ENCODE measurements around the gene COP1.
A peak's percentile ranks its signal among the peaks of the same experiment; 100 is the strongest.
"Not testable (repeated sequence)": the region's sequence is repeated elsewhere in the genome, so short reads cannot be mapped to it uniquely, and the experiment has no call there.

Gene COP1

DNA sequence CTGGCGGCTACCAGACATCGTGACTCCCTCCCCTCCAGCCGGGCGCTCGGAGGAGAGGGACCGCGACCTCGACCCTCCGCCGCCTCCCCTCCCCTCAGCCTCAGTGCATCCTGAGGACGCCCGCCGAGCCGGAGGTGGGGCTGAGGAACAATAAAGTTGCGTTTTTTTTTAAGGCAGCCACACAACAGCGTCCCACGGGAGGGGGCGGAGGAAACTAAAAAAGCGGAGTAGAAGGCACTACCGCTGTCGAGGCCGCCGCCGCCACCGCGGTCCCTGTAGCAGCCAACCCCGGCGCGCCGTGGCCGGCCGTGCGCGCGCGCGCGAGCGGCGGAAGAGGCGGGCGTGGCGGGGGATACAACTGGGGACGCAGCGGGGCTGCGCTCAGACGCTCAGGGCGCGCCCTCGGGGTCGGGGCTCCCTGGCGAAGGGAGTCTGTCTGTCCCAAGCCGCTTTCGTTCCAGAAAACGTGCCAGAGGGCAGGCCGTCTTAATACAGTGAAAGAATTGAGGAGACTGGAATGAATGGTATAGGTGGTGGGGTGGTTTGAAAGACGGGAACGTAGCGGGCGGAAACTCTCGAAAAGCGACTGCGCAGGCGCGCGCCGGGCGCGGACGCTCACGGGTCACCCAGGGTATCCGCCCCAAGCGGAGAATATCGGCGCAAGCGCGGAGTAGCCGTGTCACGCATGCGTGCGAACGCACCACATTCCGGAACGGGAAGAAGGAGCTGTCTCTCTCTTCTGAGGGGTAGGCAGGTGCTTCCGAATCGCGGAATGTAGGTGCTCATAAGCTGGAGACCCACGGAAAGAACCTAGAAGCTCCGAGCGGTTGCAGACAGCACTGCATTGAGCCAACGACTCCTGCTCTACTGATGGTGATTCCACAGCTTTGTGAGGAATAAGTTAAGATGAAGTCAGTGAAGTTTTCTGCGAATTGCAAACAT is at the start of gene COP1:
Gene COP1, minus strand, starts transcription at position 326 of the 942 bp plus-strand sequence. Its CDS starts 308 bp downstream, at position 18.
- DNase-seq (ENCODE audit: extremely low read depth, insufficient read length) = peak; percentile 99
- no peaks in the 10 kb centered on the region for H3K27me3 ChIP-seq (replicated peaks; ENCODE audit: control insufficient read depth, insufficient read depth, low read length)
- TF ChIP-seq, protein P1, sequence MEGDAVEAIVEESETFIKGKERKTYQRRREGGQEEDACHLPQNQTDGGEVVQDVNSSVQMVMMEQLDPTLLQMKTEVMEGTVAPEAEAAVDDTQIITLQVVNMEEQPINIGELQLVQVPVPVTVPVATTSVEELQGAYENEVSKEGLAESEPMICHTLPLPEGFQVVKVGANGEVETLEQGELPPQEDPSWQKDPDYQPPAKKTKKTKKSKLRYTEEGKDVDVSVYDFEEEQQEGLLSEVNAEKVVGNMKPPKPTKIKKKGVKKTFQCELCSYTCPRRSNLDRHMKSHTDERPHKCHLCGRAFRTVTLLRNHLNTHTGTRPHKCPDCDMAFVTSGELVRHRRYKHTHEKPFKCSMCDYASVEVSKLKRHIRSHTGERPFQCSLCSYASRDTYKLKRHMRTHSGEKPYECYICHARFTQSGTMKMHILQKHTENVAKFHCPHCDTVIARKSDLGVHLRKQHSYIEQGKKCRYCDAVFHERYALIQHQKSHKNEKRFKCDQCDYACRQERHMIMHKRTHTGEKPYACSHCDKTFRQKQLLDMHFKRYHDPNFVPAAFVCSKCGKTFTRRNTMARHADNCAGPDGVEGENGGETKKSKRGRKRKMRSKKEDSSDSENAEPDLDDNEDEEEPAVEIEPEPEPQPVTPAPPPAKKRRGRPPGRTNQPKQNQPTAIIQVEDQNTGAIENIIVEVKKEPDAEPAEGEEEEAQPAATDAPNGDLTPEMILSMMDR (IDR thresholded peaks at IDR 0.05; ENCODE audit: insufficient read depth, low read length, poor library complexity, severe bottlenecking) = no peak
- H3K36me3 ChIP-seq (ENCODE audit: control insufficient read depth, insufficient read depth, low read length) = no peaks in the 10 kb centered on the region
- H3K4me3 ChIP-seq (replicated peaks; ENCODE audit: low read depth, low read length) = peak within 1 kb of the TSS; percentile 77

DNA sequence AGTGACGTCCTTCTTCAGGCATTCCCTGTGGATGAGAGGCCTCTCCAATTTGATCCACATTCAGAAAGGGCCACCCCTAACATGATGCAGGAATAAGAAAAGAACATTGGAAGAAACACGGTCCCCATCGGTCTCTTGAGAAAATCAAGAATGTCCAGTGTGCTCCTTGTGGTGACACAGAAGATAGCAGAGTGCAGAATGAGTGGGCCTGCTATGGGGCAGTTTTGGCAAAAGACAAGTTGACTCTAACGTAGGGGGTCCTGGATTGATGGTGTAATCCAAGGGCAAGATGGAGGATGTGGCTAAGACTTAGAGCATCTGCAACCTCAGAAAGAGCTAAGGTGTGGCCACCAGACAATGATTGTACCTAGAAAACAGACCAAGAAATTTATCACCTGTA is 45.1 kb upstream of the COP1 start:
- TF ChIP-seq, protein P1 (IDR thresholded peaks at IDR 0.05; ENCODE audit: insufficient read depth, low read length, poor library complexity, severe bottlenecking) = no peak
- no peaks in the 10 kb centered on the region for H3K27me3 ChIP-seq (replicated peaks; ENCODE audit: control insufficient read depth, insufficient read depth, low read length)
- no peak overlapping the region for H3K4me3 ChIP-seq (replicated peaks; ENCODE audit: low read depth, low read length)
- H3K36me3 ChIP-seq (ENCODE audit: control insufficient read depth, insufficient read depth, low read length) = no peaks in the 10 kb centered on the region
- DNase-seq (ENCODE audit: extremely low read depth, insufficient read length) = no peak

DNA sequence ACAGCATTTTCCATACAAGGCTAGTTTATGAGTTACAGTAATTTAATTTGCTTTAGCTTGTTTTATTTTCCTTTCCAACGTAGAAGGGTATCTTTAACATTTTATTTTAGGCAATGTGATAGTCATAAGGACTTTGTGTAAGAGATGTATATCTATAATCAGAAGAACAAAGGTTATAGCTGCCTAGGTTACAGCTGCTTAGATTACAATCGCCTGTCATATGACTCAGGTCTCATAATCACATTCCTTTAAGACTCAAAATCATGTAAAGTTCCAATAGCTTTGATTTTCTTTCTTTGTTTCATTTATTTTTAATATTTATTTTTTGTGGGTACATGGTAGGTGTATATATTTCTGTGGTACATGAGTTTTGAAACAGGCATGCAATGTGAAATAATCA is 37.8 kb upstream of the COP1 start:
- Histone ChIP-seq H3K36me3 (ENCODE audit: control insufficient read depth, insufficient read depth, low read length) (no peaks in the 10 kb centered on the region), H3K27me3 (replicated peaks; ENCODE audit: control insufficient read depth, insufficient read depth, low read length) (no peaks in the 10 kb centered on the region), H3K4me3 (replicated peaks; ENCODE audit: low read depth, low read length) (no peak overlapping the region)
- no peak for DNase-seq (ENCODE audit: extremely low read depth, insufficient read length)
- TF ChIP-seq, protein P1 (IDR thresholded peaks at IDR 0.05; ENCODE audit: insufficient read depth, low read length, poor library complexity, severe bottlenecking) = no peak

DNA sequence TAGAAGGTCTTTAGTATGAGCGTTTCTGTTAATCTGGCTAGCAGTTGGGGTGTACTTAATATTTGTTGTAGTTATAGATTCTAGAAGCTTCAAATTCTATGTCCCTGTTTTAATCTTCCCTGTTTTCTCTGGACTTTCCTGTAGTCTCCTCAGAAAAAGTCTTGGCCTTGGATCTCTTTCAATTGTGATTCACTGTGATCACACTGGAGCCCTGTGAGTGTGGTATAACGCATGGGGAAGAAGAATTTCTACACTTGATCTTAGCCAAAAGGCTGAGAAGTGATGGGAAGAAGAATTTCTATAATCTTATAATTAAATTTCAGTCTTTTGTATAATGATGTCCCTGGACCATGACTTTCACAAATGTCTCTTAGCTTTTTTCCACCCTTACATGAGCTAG is 36.7 kb upstream of the COP1 start:
- Histone ChIP-seq H3K27me3 (replicated peaks; ENCODE audit: control insufficient read depth, insufficient read depth, low read length) (no peaks in the 10 kb centered on the region), H3K4me3 (replicated peaks; ENCODE audit: low read depth, low read length) (no peak overlapping the region), H3K36me3 (ENCODE audit: control insufficient read depth, insufficient read depth, low read length) (no peaks in the 10 kb centered on the region)
- TF ChIP-seq, protein P1 (IDR thresholded peaks at IDR 0.05; ENCODE audit: insufficient read depth, low read length, poor library complexity, severe bottlenecking) = no peak
- DNase-seq (ENCODE audit: extremely low read depth, insufficient read length) = no peak

DNA sequence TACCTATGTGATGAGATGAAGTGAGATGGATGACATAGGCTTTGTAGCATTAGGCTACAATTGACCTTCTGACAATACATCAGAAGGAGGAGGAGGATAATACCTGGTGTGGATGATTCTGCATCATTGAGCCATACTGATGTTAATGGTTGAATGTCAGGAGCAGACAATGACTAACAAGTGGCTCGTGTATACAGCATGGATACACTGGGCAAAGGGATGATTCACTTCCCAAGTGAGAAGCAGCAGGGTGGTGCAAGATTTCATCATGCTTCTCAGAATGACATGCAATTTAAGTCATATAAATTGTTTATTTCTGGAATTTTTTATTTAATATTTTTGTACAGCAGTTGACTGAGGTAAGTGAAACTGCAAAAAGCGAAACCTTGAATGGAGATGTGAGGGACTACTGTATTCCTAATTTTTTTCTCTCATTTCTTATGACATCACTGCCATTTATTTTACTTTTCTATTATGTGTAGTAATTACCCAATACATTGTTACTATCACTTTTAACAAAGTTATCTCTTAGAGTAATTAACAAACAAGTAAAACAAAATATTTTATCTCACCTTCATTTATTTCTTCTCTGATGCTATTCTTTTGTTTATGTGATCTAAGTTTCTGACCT is 34.4 kb upstream of the COP1 start:
- Histone ChIP-seq H3K4me3 (replicated peaks; ENCODE audit: low read depth, low read length) (no peak overlapping the region), H3K36me3 (ENCODE audit: control insufficient read depth, insufficient read depth, low read length) (no peaks in the 10 kb centered on the region), H3K27me3 (replicated peaks; ENCODE audit: control insufficient read depth, insufficient read depth, low read length) (no peaks in the 10 kb centered on the region)
- TF ChIP-seq, protein P1 (IDR thresholded peaks at IDR 0.05; ENCODE audit: insufficient read depth, low read length, poor library complexity, severe bottlenecking) = no peak
- DNase-seq (ENCODE audit: extremely low read depth, insufficient read length) = no peak

DNA sequence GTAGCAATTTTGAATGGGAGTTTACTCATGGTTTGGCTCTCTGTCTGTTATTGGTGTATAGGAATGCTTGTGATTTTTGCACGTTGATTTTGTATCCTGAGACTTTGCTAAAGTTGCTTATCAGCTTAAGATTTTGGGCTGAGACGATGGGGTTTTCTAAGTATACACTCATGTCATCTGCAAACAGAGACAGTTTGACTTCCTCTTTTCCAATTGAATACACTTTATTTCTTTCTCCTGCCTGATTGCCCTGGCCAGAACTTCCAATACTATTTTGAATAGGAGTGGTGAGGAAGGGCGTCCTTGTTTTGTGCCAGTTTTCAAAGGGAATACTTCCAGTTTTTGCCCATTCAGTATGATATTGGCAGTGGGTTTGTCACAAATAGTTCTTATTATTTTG is 26.6 kb upstream of the COP1 start:
- DNase-seq (ENCODE audit: extremely low read depth, insufficient read length); H3K4me3 ChIP-seq (replicated peaks; ENCODE audit: low read depth, low read length); H3K36me3 ChIP-seq (ENCODE audit: control insufficient read depth, insufficient read depth, low read length); H3K27me3 ChIP-seq (replicated peaks; ENCODE audit: control insufficient read depth, insufficient read depth, low read length): not testable (repeated sequence)

All from GM06990 (cell line).